Caco-2 (cell line): ENCODE measurements around the gene COLEC11. TPM values are rescaled to one million over a fixed set of nuclear protein-coding genes. Genes with fewer than 3 reads are reported as not detected.

ENCODE experiments used
- BruUV-seq: library from RNA; stranded (reverse); fragments of 400-500 nt; replicated peaks from 2 replicates; lab custom pipeline; 2021; lab: Mats Ljungman, UMichigan
- CTCF ChIA-PET: fragments of 300-600 bp; sonication (Branson Sonifier 250); formaldehyde crosslinking; loops from one replicate; lab custom pipeline; 2022; ENCODE audit warnings: antibody characterized with exemption; lab: Charles Lee
- POLR2A ChIA-PET: fragments of 300-600 bp; sonication (Branson Sonifier 250); formaldehyde crosslinking; loops from one replicate; lab custom pipeline; 2022; ENCODE audit warnings: antibody characterized with exemption; lab: Charles Lee
- DNase-seq, 2 experiments: peaks; one replicate each; pipeline versions ENCODE4 v3.0.0 to v3.0.0-alpha.2; 2020 to 2022
- H3K27me3 ChIP-seq: replicated peaks from 2 replicates; pipeline ENCODE4 v1.6.0; 2011; ENCODE audit warnings: low read length; ENCODE audit not compliant: control insufficient read depth, insufficient read depth
- H3K36me3 ChIP-seq: 2 replicates; pipeline ENCODE4 v1.5.1; 2011; ENCODE audit warnings: low read length; ENCODE audit not compliant: control insufficient read depth, insufficient read depth
- H3K4me1 ChIP-seq: fragments of 250-450 bp; sonication (Bioruptor Pico); 2 replicates; pipeline ENCODE4 v1.5.1; 2020; ENCODE audit warnings: mild to moderate bottlenecking
- H3K4me3 ChIP-seq: 2 replicates; pipeline ENCODE4 v1.5.1; 2011; ENCODE audit warnings: low read depth, mild to moderate bottlenecking, control low read depth, low read length
- H3K9me3 ChIP-seq: fragments of 250-450 bp; sonication (Bioruptor Pico); 2 replicates; pipeline ENCODE4 v1.5.1; 2020; ENCODE audit warnings: mild to moderate bottlenecking, moderate library complexity
- H3K27ac Mint-ChIP-seq: one replicate; pipeline ENCODE4 v1.8.0; 2022; ENCODE audit warnings: mixed read lengths; ENCODE audit not compliant: unreplicated experiment
- H3K27me3 Mint-ChIP-seq: one replicate; pipeline ENCODE4 v1.8.0; 2022; ENCODE audit warnings: mixed read lengths; ENCODE audit not compliant: insufficient read depth, unreplicated experiment
- H3K36me3 Mint-ChIP-seq: one replicate; pipeline ENCODE4 v1.8.0; 2022; ENCODE audit warnings: mild to moderate bottlenecking, mixed read lengths; ENCODE audit not compliant: insufficient read depth, unreplicated experiment
- H3K4me1 Mint-ChIP-seq: one replicate; pipeline ENCODE4 v1.8.0; 2022; ENCODE audit warnings: low read depth, mixed read lengths; ENCODE audit not compliant: unreplicated experiment
- H3K4me3 Mint-ChIP-seq: one replicate; pipeline ENCODE4 v1.8.0; 2022; ENCODE audit warnings: mild to moderate bottlenecking, moderate library complexity, mixed read lengths; ENCODE audit not compliant: unreplicated experiment
- H3K9me3 Mint-ChIP-seq: one replicate; pipeline ENCODE4 v1.8.0; 2022; ENCODE audit warnings: mixed read lengths; ENCODE audit not compliant: unreplicated experiment
- CTCF ChIP-seq, 2 experiments: fragments of 200-600 bp in 1 of 2; IDR thresholded peaks; 1 replicate in 1 of 2; 2 replicates in 1 of 2; pipeline versions ENCODE4 v1.5.1 to v1.8.0; 2011 to 2022; ENCODE audit warnings: antibody characterized with exemption in 1 of 2, control low read depth in 1 of 2, inconsistent platforms in 1 of 2, low read depth in 1 of 2, low read length in 1 of 2, mild to moderate bottlenecking in 1 of 2, moderate library complexity in 1 of 2; ENCODE audit not compliant: insufficient read depth in 1 of 2, severe bottlenecking in 1 of 2, unreplicated experiment in 1 of 2
- intact Hi-C: fragments of 100-400 bp; cut with micrococcal nuclease; formaldehyde crosslinking; loops from one replicate; pipeline ENCODE4 v1.10.0; 2022; ENCODE audit not compliant: unreplicated experiment
- total RNA-seq: library from RNA; stranded (reverse); gene quantifications from 2 replicates; pipeline ENCODE4 v1.2.3, GENCODE V29; 2022

The COLEC11 gene
- total RNA-seq, 1 experiment from 2014 or later, result not detected

- no peaks in the 10 kb centered on the region for H3K27me3 Mint-ChIP-seq
- H3K4me3 ChIP-seq, result no peak overlapping the region
- H3K36me3 Mint-ChIP-seq, result peaks cover 5% of the 10 kb centered on the region
- no TSS peak for BruUV-seq
- intact Hi-C loops, result no loop called here
- H3K9me3 ChIP-seq, result no peaks in the 10 kb centered on the region
- H3K4me1 Mint-ChIP-seq, result peaks cover 21% of the 10 kb centered on the region
- peaks cover 18% of the 10 kb centered on the region for H3K4me1 ChIP-seq
- no peak for TF ChIP-seq CTCF (IDR thresholded peaks at IDR 0.05; ENCODE audit: insufficient read depth in 1 of 2, low read depth in 1 of 2, low read length in 1 of 2, severe bottlenecking in 1 of 2, unreplicated experiment in 1 of 2)
- no peak overlapping the region for H3K4me3 Mint-ChIP-seq
- H3K36me3 ChIP-seq, result no peaks in the 10 kb centered on the region
- no peak for DNase-seq
- H3K27ac Mint-ChIP-seq, result no peak overlapping the region
- POLR2A ChIA-PET, result no interaction called here
- H3K27me3 ChIP-seq, result no peaks in the 10 kb centered on the region
- no peaks in the 10 kb centered on the region for H3K9me3 Mint-ChIP-seq
- CTCF ChIA-PET, result no interaction called here
Observed at GRCh38 chr2:3644246-3644525, 49.3 kb downstream of the COLEC11 start.

DNA sequence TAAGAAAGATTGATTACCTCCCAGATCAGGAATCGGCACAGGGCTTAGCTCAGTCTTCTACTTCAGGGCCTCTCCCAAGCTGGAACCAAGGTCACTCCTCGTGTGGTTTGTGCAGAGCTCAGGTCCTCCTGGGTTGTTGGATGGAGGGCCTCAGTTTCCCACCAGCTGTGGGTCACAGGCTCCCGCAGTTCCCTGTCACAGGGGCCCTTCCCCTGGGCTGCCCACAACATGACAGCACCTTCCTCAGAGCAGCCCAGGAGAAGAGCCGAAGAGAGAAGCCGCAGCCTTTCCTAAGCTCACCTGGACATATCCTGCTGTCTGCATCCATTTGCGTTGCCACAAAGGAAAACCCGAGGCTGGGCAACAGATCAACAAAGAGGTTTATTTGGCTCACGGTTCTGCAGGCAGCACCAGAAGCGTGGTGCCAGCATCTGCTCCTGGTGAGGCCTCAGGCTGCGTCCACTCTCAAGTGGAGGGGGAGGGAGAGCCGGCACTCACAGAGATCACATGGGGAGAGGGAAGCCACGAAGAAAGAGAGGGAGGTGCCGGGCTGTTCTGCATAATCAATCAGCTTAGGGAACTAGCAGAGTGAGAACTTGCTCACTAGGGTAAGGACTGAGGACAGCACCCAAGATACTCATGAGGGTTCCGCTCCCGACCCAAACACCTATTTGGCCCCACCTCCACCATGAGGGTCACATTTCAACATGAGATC is 50.1 kb downstream of the COLEC11 start:
- intact Hi-C loops, result loop anchor here (1.0 kb wide), 1 partner anchor 126 kb away; the partner anchor contains the start of gene ADI1
- no peak for TF ChIP-seq CTCF (IDR thresholded peaks at IDR 0.05; ENCODE audit: insufficient read depth in 1 of 2, low read depth in 1 of 2, low read length in 1 of 2, severe bottlenecking in 1 of 2, unreplicated experiment in 1 of 2)
- Histone ChIP-seq H3K9me3 (no peaks in the 10 kb centered on the region), H3K36me3 (no peaks in the 10 kb centered on the region), H3K27me3 (no peaks in the 10 kb centered on the region), H3K4me1 (peaks cover 18% of the 10 kb centered on the region), H3K4me3 (no peak overlapping the region)
- Mint-ChIP-seq H3K4me1 (peaks cover 21% of the 10 kb centered on the region), H3K4me3 (no peak overlapping the region), H3K36me3 (peaks cover 5% of the 10 kb centered on the region), H3K27ac (peak overlapping the region; percentile 62), H3K9me3 (no peaks in the 10 kb centered on the region), H3K27me3 (no peaks in the 10 kb centered on the region)
- POLR2A ChIA-PET, result no interaction called here
- CTCF ChIA-PET, result no interaction called here
- BruUV-seq, result no TSS peak
- DNase-seq, result no peak

- Histone ChIP-seq H3K36me3 (no peaks in the 10 kb centered on the region), H3K4me1 (peaks cover 21% of the 10 kb centered on the region), H3K27me3 (no peaks in the 10 kb centered on the region), H3K4me3 (no peak overlapping the region), H3K9me3 (no peaks in the 10 kb centered on the region)
- Mint-ChIP-seq H3K27me3 (no peaks in the 10 kb centered on the region), H3K4me3 (no peak overlapping the region), H3K4me1 (peaks cover 21% of the 10 kb centered on the region), H3K9me3 (no peaks in the 10 kb centered on the region), H3K36me3 (peaks cover 5% of the 10 kb centered on the region), H3K27ac (peak overlapping the region; percentile 62)
- intact Hi-C loops, result loop anchor here (1.0 kb wide), 4 partner anchors 25 to 127 kb away; partner anchors contain the start of genes ADI1 and RNASEH1
- no peak for TF ChIP-seq CTCF (IDR thresholded peaks at IDR 0.05; ENCODE audit: insufficient read depth in 1 of 2, low read depth in 1 of 2, low read length in 1 of 2, severe bottlenecking in 1 of 2, unreplicated experiment in 1 of 2)
- DNase-seq, result peak; percentile 75 to 79
- ChIA-PET CTCF (no interaction called here), POLR2A (no interaction called here)
- no TSS peak for BruUV-seq
Observed at GRCh38 chr2:3645745-3646389, 51.0 kb downstream of the COLEC11 start.
